GM12892 (cell line): ENCODE data around the gene CA7. TPM values are rescaled to one million over a fixed set of nuclear protein-coding genes. Genes with fewer than 3 reads are reported as not detected.

ENCODE experiments used
- DNase-seq: peaks from one replicate; pipeline ENCODE4 v3.0.0; 2011; ENCODE audit not compliant: insufficient read length
- FAIRE-seq: peaks from 2 replicates; lab custom pipeline; 2011; peaks lifted over from hg19 to GRCh38; lab: Jason Lieb, UNC
- POLR2A ChIP-seq: IDR thresholded peaks from 2 replicates; pipeline ENCODE4 v1.6.1; 2011; ENCODE audit warnings: low read depth, low read length, control low read depth
- POLR2AphosphoS5 ChIP-seq: IDR thresholded peaks from 2 replicates; pipeline ENCODE4 v1.6.1; 2011; ENCODE audit warnings: low read depth, low read length, control low read depth
- TAF1 ChIP-seq: IDR thresholded peaks from 2 replicates; pipeline ENCODE4 v1.6.1; 2011; ENCODE audit warnings: low read depth, mild to moderate bottlenecking, control low read depth, low read length, borderline replicate concordance
- polyA plus RNA-seq: library from polyadenylated mRNA; unstranded; fragments of >200 nt; gene quantifications from one replicate; pipeline ENCODE4 v1.2.1, GENCODE V29; 2012; ENCODE audit warnings: missing spikeins, inconsistent platforms; ENCODE audit not compliant: missing spikeins

Gene CA7
- not detected for polyA plus RNA-seq

- TF ChIP-seq POLR2AphosphoS5 = no peak
- TF ChIP-seq TAF1 = no peak
- TF ChIP-seq POLR2A = no peak
- DNase-seq (no peak), FAIRE-seq (no peak)
Observed at GRCh38 chr16:66844342-66845079, at the start of gene CA7. Gene CA7 (plus strand): TSS chr16:66844414. CDS start chr16:66844488, 74 bp downstream.

DNA sequence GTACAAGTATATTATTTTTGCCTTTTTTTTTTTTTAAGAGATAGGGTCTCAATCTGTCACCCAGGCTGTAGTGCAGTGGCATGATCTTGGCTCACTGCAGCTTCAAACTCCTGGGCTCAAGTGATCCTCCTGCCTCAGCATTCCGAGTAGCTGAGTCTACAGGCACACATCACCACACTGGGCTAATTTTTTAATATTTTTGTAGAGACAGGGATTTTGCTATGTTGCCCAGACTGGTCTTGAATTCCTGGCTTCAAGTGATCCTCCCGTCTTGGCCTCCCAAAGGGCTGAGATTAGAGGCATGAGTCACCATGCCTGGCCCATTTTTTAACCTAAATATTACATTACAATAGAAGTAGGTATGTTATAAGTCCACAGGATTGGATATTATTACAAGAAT lies 46.1 kb upstream of the CA7 start:
- FAIRE-seq (no peak), DNase-seq (no peak)
- no peak for TF ChIP-seq POLR2A
- no peak for TF ChIP-seq TAF1
- no peak for TF ChIP-seq POLR2AphosphoS5

GRCh38 chr16:66800856-66801255 lies 43.4 kb upstream of the CA7 start:
- no peak for FAIRE-seq
- TF ChIP-seq POLR2A (no peak), TAF1 (no peak), POLR2AphosphoS5 (no peak)
- peak; percentile 7 for DNase-seq

GRCh38 chr16:66801320-66802105 lies 42.7 kb upstream of the CA7 start, which contains the start of gene TERB1:
Gene TERB1 (minus strand): TSS chr16:66801584. CDS start chr16:66796798, 4,786 bp downstream.
- FAIRE-seq = no peak
- TF ChIP-seq POLR2AphosphoS5 (no peak), TAF1 (no peak), POLR2A (no peak; the same call in 1 of the 2 replicates)

DNA sequence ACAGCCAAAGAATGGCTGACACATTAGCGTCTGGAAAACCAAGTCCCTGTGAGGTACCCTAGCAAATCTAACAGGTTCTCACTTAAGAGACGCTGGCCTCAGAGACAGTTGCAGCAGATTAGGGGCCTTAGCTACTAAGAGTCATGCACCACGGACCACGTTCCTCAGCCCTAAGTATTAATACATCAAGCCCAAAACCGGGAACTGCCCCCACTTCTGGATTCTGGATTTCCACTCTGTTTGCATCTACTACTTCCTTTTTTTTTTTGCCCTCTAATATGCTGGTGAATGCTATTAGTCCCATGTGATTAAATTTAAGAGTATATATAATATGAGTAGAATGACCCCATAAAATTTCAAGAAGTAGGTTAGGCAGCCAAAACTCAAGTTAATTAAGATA lies 42.1 kb upstream of the CA7 start:
- DNase-seq = no peak
- no peak for FAIRE-seq
- TF ChIP-seq POLR2AphosphoS5 = no peak
- no peak for TF ChIP-seq POLR2A
- TF ChIP-seq TAF1 = no peak

More at GRCh38 chr16:66801320-66802105, 42.7 kb upstream of the CA7 start, which contains the start of gene TERB1:
- peak; percentile 10 for DNase-seq

DNA sequence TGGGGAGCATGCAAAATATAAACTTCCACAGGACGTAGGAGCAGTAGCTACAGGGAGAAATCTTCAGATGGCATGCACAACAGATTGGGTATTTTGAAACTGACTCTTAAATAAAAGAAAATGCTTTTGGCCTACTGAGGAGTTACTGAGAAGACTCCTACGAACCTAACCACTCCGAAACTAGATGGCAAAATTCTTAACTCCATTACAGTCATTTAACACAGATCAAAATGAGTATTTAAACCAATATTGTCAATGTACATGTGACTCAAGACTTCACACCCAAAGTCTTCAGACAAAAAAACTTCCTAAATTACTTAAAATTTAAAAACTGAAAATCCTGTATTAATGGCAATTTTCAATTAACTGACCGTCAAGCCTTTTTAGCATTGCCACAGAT lies 34.4 kb upstream of the CA7 start:
- DNase-seq (no peak), FAIRE-seq (no peak)
- TF ChIP-seq POLR2A = no peak
- TF ChIP-seq POLR2AphosphoS5 = no peak
- no peak for TF ChIP-seq TAF1

DNA sequence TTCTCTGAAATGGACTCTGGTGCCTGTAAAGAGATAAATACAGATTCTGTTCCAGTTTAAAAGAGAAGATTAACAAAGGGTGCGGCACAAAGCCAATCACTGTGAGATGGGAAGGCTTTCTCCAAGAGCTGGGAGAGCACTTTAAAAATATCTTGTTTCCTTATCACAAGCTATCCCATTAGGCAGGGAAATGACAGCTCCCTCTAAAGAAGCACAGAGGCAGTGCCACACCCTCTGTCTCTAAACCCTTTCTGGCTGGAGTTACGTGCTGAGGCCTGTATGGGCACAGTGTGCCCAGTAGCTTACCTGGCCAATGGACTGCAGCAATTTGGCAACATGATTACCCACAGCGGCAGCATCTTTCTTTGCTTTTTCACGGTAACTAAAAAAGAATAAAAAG lies 33.8 kb upstream of the CA7 start:
- no peak for TF ChIP-seq POLR2A
- no peak for TF ChIP-seq POLR2AphosphoS5
- TF ChIP-seq TAF1 = no peak
- FAIRE-seq (no peak), DNase-seq (no peak)

DNA sequence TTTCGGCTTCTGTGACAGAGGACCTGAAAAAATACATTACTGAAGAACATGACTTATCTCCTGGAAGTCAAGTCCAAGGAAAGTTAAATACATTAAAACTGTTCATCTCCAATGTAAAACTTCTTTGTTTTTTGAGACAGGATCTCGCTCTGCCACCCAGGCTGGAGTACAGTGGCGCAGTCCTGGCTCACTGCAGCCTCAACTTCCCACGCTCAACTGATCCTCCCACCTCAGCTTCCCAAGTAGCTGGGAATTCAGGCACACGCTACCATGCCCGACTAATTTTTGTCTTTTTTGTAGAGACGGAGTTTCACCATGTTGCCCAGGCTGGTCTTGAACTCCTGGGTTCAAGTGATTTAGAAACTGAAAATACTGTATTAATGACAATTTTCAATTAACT lies 33.2 kb upstream of the CA7 start:
- DNase-seq (no peak), FAIRE-seq (no peak)
- TF ChIP-seq TAF1 (no peak), POLR2A (no peak), POLR2AphosphoS5 (no peak)

- DNase-seq (no peak), FAIRE-seq (peak; percentile 33)
- no peak for TF ChIP-seq TAF1
- no peak for TF ChIP-seq POLR2AphosphoS5
- TF ChIP-seq POLR2A = no peak
Observed at GRCh38 chr16:66814734-66815133, 29.5 kb upstream of the CA7 start.

GRCh38 chr16:66824006-66824405 lies 20.2 kb upstream of the CA7 start:
- TF ChIP-seq TAF1 (no peak), POLR2A (no peak)
- no peak for DNase-seq
- no peak for FAIRE-seq
